ENCODE results near the gene RNF227. TPM values are rescaled to one million over a fixed set of nuclear protein-coding genes. Genes with fewer than 3 reads are reported as not detected.

Gene RNF227
- total RNA-seq, 1 donor from 2014 or later, result 4.0 TPM

GRCh38 chr17:7946441-7946840 is 30.4 kb upstream of the RNF227 start:
- Histone ChIP-seq H4K20me1 (ENCODE audit: low read depth) (no peaks in the 10 kb centered on the region), H3K4me1 (no peaks in the 10 kb centered on the region), H3K4me2 (no peak overlapping the region), H2AFZ (replicated peaks) (no peak overlapping the region), H3K9me3 (ENCODE audit: low read depth) (no peaks in the 10 kb centered on the region), H3K27ac (no peak overlapping the region), H3K4me3 (no peak overlapping the region), H3F3A (ENCODE audit: low read depth) (no peaks in the 10 kb centered on the region), H3K79me2 (ENCODE audit: low read depth) (no peaks in the 10 kb centered on the region), H3K27me3 (no peaks in the 10 kb centered on the region), H3K9ac (no peak overlapping the region), H3K36me3 (peaks cover 4% of the 10 kb centered on the region)
- H3K27me3 Mint-ChIP-seq (ENCODE audit: insufficient read depth, low read depth), result peaks cover 5% of the 10 kb centered on the region
- no peak overlapping the region for H3K27ac Mint-ChIP-seq
- H3K4me1 Mint-ChIP-seq, result no peaks in the 10 kb centered on the region
- no peaks in the 10 kb centered on the region for H3K9me3 Mint-ChIP-seq
- no peak for TF ChIP-seq EZH2 (IDR thresholded peaks at IDR 0.05)
- TF ChIP-seq CTCF (IDR thresholded peaks at IDR 0.05), result no peak
- TF ChIP-seq EZH2phosphoT487 (IDR thresholded peaks at IDR 0.05), result no peak
- no peak for DNase-seq (ENCODE audit: low spot score)
- no peak overlapping the region for H3K4me3 Mint-ChIP-seq
- H3K36me3 Mint-ChIP-seq, result peaks cover 32% of the 10 kb centered on the region

GRCh38 chr17:7945651-7946050 is 29.6 kb upstream of the RNF227 start:
- Histone ChIP-seq H3K4me2 (no peak overlapping the region), H3F3A (ENCODE audit: low read depth) (no peaks in the 10 kb centered on the region), H2AFZ (replicated peaks) (no peak overlapping the region), H3K27me3 (no peaks in the 10 kb centered on the region), H3K36me3 (peaks cover 4% of the 10 kb centered on the region), H3K27ac (no peak overlapping the region), H4K20me1 (ENCODE audit: low read depth) (no peaks in the 10 kb centered on the region), H3K9me3 (ENCODE audit: low read depth) (no peaks in the 10 kb centered on the region), H3K9ac (no peak overlapping the region), H3K4me1 (no peaks in the 10 kb centered on the region), H3K4me3 (no peak overlapping the region), H3K79me2 (ENCODE audit: low read depth) (no peaks in the 10 kb centered on the region)
- Mint-ChIP-seq H3K4me1 (no peaks in the 10 kb centered on the region), H3K36me3 (peaks cover 36% of the 10 kb centered on the region), H3K27me3 (ENCODE audit: insufficient read depth, low read depth) (peaks cover 5% of the 10 kb centered on the region), H3K27ac (no peak overlapping the region), H3K4me3 (no peak overlapping the region), H3K9me3 (no peaks in the 10 kb centered on the region)
- no peak for DNase-seq (ENCODE audit: low spot score)
- no peak for TF ChIP-seq EZH2phosphoT487 (IDR thresholded peaks at IDR 0.05)

- H3K27me3 ChIP-seq, result no peaks in the 10 kb centered on the region
- no peaks in the 10 kb centered on the region for H3K9me3 ChIP-seq (ENCODE audit: low read depth)
- Mint-ChIP-seq H3K4me3 (no peak overlapping the region), H3K4me1 (no peaks in the 10 kb centered on the region), H3K36me3 (peaks cover 35% of the 10 kb centered on the region), H3K9me3 (no peaks in the 10 kb centered on the region), H3K27me3 (ENCODE audit: insufficient read depth, low read depth) (peaks cover 5% of the 10 kb centered on the region), H3K27ac (no peak overlapping the region)
- H3K36me3 ChIP-seq, result no peaks in the 10 kb centered on the region
- no peak overlapping the region for H3K4me2 ChIP-seq
- DNase-seq (ENCODE audit: low spot score), result no peak
- H3K4me1 ChIP-seq, result no peaks in the 10 kb centered on the region
- no peak overlapping the region for H2AFZ ChIP-seq (replicated peaks)
- H3K4me3 ChIP-seq, result no peak overlapping the region
- no peaks in the 10 kb centered on the region for H4K20me1 ChIP-seq (ENCODE audit: low read depth)
- no peak overlapping the region for H3K27ac ChIP-seq
- H3K79me2 ChIP-seq (ENCODE audit: low read depth), result no peaks in the 10 kb centered on the region
- no peak overlapping the region for H3K9ac ChIP-seq
- no peak for TF ChIP-seq EZH2phosphoT487 (IDR thresholded peaks at IDR 0.05)
- no peak for TF ChIP-seq CTCF (IDR thresholded peaks at IDR 0.05)
- TF ChIP-seq EZH2 (IDR thresholded peaks at IDR 0.05), result no peak
- no peaks in the 10 kb centered on the region for H3F3A ChIP-seq (ENCODE audit: low read depth)
These were observed 28.2 kb upstream of the RNF227 start for GRCh38 chr17:7944326-7944725.

- no peaks in the 10 kb centered on the region for H4K20me1 ChIP-seq (ENCODE audit: low read depth)
- no peak overlapping the region for H3K4me3 Mint-ChIP-seq
- H3K4me1 ChIP-seq, result no peaks in the 10 kb centered on the region
- H3F3A ChIP-seq (ENCODE audit: low read depth), result no peaks in the 10 kb centered on the region
- H3K36me3 ChIP-seq, result no peaks in the 10 kb centered on the region
- no peaks in the 10 kb centered on the region for H3K4me1 Mint-ChIP-seq
- H3K9ac ChIP-seq, result no peak overlapping the region
- no peak overlapping the region for H3K4me2 ChIP-seq
- no peak overlapping the region for H3K27ac ChIP-seq
- no peak overlapping the region for H3K4me3 ChIP-seq
- DNase-seq (ENCODE audit: low spot score), result no peak
- H3K79me2 ChIP-seq (ENCODE audit: low read depth), result no peaks in the 10 kb centered on the region
- no peak for TF ChIP-seq EZH2phosphoT487 (IDR thresholded peaks at IDR 0.05)
- TF ChIP-seq EZH2 (IDR thresholded peaks at IDR 0.05), result no peak
- no peak for TF ChIP-seq CTCF (IDR thresholded peaks at IDR 0.05)
- no peak overlapping the region for H3K27ac Mint-ChIP-seq
- H3K27me3 ChIP-seq, result no peaks in the 10 kb centered on the region
- H2AFZ ChIP-seq (replicated peaks), result no peak overlapping the region
- peaks cover 29% of the 10 kb centered on the region for H3K36me3 Mint-ChIP-seq
- no peaks in the 10 kb centered on the region for H3K9me3 Mint-ChIP-seq
- peaks cover 5% of the 10 kb centered on the region for H3K27me3 Mint-ChIP-seq (ENCODE audit: insufficient read depth, low read depth)
- H3K9me3 ChIP-seq (ENCODE audit: low read depth), result no peaks in the 10 kb centered on the region
These were observed 27.2 kb upstream of the RNF227 start for GRCh38 chr17:7943291-7943690.

All from neural progenitor cell (in vitro differentiated cells).